IMR-90 (cell line): ENCODE measurements around the gene HDAC2. TPM values are rescaled to one million over a fixed set of nuclear protein-coding genes. Genes with fewer than 3 reads are reported as not detected.
A peak's percentile ranks its signal among the peaks of the same experiment; 100 is the strongest.

Experiments used
- ATAC-seq: fragments of 200-7000 bp; cut with Tn5 transposase; 2 replicates; pipeline ENCODE4 v1.9.1; 2020; ENCODE audit warnings: low read depth, mild to moderate bottlenecking, moderate library complexity
- BruUV-seq: library from RNA; stranded (reverse); fragments of 400-500 nt; replicated peaks from 2 replicates; lab custom pipeline; 2021; lab: Mats Ljungman, UMichigan
- CTCF ChIA-PET: fragments of 300-600 bp; formaldehyde crosslinking; extraction: SDS; loops from one replicate; lab custom pipeline; 2021; ENCODE audit warnings: antibody characterized with exemption; lab: Yijun Ruan, JAX
- POLR2A ChIA-PET: fragments of 300-600 bp; sonication (Branson Sonifier 250); formaldehyde crosslinking; loops from one replicate; lab custom pipeline; 2022; ENCODE audit warnings: antibody characterized with exemption; ENCODE audit not compliant: unreplicated experiment; lab: Charles Lee
- DNase-seq: peaks from one replicate; pipeline ENCODE4 v3.0.0; 2013
- H2AFZ ChIP-seq: replicated peaks from 2 replicates; pipeline ENCODE3; 2013; ENCODE audit warnings: low read length, mild to moderate bottlenecking; ENCODE audit not compliant: poor library complexity
- H2AK5ac ChIP-seq: 2 replicates; pipeline ENCODE4 v1.6.1; 2013; ENCODE audit warnings: low read depth, low read length, inconsistent platforms
- H2AK9ac ChIP-seq: replicated peaks from 2 replicates; pipeline ENCODE3; 2013; ENCODE audit warnings: mild to moderate bottlenecking, low read depth, low read length, moderate library complexity; ENCODE audit not compliant: poor library complexity
- H2BK120ac ChIP-seq: 2 replicates; pipeline ENCODE4 v1.6.1; 2013; ENCODE audit warnings: low read depth, low read length, inconsistent platforms
- H2BK15ac ChIP-seq: 3 replicates; pipeline ENCODE4 v1.6.1; 2013; ENCODE audit warnings: low read depth, low read length, inconsistent platforms
- H2BK20ac ChIP-seq: 2 replicates; pipeline ENCODE4 v1.6.1; 2013; ENCODE audit warnings: low read depth, mild to moderate bottlenecking, inconsistent platforms, low read length, moderate library complexity
- H2BK5ac ChIP-seq: 2 replicates; pipeline ENCODE4 v1.6.1; 2013; ENCODE audit warnings: mild to moderate bottlenecking, low read depth, low read length, inconsistent platforms; ENCODE audit not compliant: poor library complexity, severe bottlenecking
- H3K14ac ChIP-seq: replicated peaks from 2 replicates; pipeline ENCODE4 v1.6.1; 2013; ENCODE audit warnings: low read depth, low read length, inconsistent platforms
- H3K18ac ChIP-seq: 2 replicates; pipeline ENCODE4 v1.6.1; 2013; ENCODE audit warnings: low read depth, low read length, control low read depth
- H3K23ac ChIP-seq: 2 replicates; pipeline ENCODE4 v1.6.1; 2013; ENCODE audit warnings: low read depth, low read length, inconsistent platforms
- H3K27ac ChIP-seq: 2 replicates; pipeline ENCODE4 v1.5.1; 2013; ENCODE audit warnings: mild to moderate bottlenecking, control low read depth, low read length; ENCODE audit not compliant: insufficient read depth
- H3K27me3 ChIP-seq: 2 replicates; pipeline ENCODE4 v1.6.1; 2013; ENCODE audit warnings: low read length; ENCODE audit not compliant: control insufficient read depth, insufficient read depth
- H3K36me3 ChIP-seq: 2 replicates; pipeline ENCODE4 v1.6.1; 2013; ENCODE audit warnings: low read length, mixed read lengths; ENCODE audit not compliant: control insufficient read depth, insufficient read depth
- H3K4ac ChIP-seq: 2 replicates; pipeline ENCODE4 v1.6.1; 2013; ENCODE audit warnings: low read depth, low read length, inconsistent platforms
- H3K4me1 ChIP-seq: 2 replicates; pipeline ENCODE4 v1.6.1; 2013; ENCODE audit warnings: low read length, mixed read lengths; ENCODE audit not compliant: control insufficient read depth, insufficient read depth
- H3K4me2 ChIP-seq: 2 replicates; pipeline ENCODE4 v1.6.1; 2013; ENCODE audit warnings: low read depth, mild to moderate bottlenecking, control low read depth, low read length, moderate library complexity
- H3K4me3 ChIP-seq: 2 replicates; pipeline ENCODE4 v1.5.1; 2013; ENCODE audit warnings: low read depth, mild to moderate bottlenecking, control low read depth, low read length, moderate library complexity; ENCODE audit not compliant: insufficient read depth
- H3K56ac ChIP-seq: 2 replicates; pipeline ENCODE4 v1.6.1; 2013; ENCODE audit warnings: low read length, inconsistent platforms; ENCODE audit not compliant: insufficient read depth; ENCODE audit errors: extremely low read depth
- H3K79me1 ChIP-seq, 2 experiments: 2 replicates each; pipeline ENCODE4 v1.6.1; 2013; ENCODE audit warnings: low read length in 2 of 2, inconsistent platforms in 1 of 2, low read depth in 1 of 2
- H3K9ac ChIP-seq: 2 replicates; pipeline ENCODE4 v1.6.1; 2013; ENCODE audit warnings: low read depth, low read length, control low read depth
- H3K9me1 ChIP-seq: 2 replicates; pipeline ENCODE4 v1.6.1; 2013; ENCODE audit warnings: low read length, inconsistent platforms; ENCODE audit not compliant: insufficient read depth
- H3K9me3 ChIP-seq: 2 replicates; pipeline ENCODE4 v1.6.1; 2013; ENCODE audit warnings: low read length; ENCODE audit not compliant: control insufficient read depth, insufficient read depth
- H4K20me1 ChIP-seq: 2 replicates; pipeline ENCODE4 v1.6.1; 2013; ENCODE audit warnings: low read length, inconsistent platforms; ENCODE audit not compliant: insufficient read depth
- H4K5ac ChIP-seq: 2 replicates; pipeline ENCODE4 v1.6.1; 2013; ENCODE audit warnings: mild to moderate bottlenecking, low read depth, low read length, control low read depth
- H4K8ac ChIP-seq, 2 experiments: 2 replicates each; pipeline ENCODE4 v1.6.1; 2013; ENCODE audit warnings: low read depth in 2 of 2, low read length in 2 of 2, control low read depth in 1 of 2, inconsistent platforms in 1 of 2
- H4K91ac ChIP-seq: 2 replicates; pipeline ENCODE4 v1.6.1; 2013; ENCODE audit warnings: low read depth, low read length, inconsistent platforms; ENCODE audit not compliant: insufficient read depth
- BHLHE40 ChIP-seq: fragments of 150-350 bp; IDR thresholded peaks from 2 replicates; pipeline ENCODE4 v1.6.1; 2016; ENCODE audit warnings: mild to moderate bottlenecking, low read depth, low read length
- CEBPB ChIP-seq: IDR thresholded peaks from 2 replicates; pipeline ENCODE4 v1.6.1; 2012; ENCODE audit warnings: low read depth, low read length, improper control_type of control experiment
- CHD1 ChIP-seq: IDR thresholded peaks from 2 replicates; pipeline ENCODE4 v1.6.1; 2012; ENCODE audit warnings: low read depth, low read length, improper control_type of control experiment
- FOS ChIP-seq: fragments of 150-350 bp; IDR thresholded peaks from 2 replicates; pipeline ENCODE4 v1.6.1; 2016; ENCODE audit warnings: low read depth, low read length
- MAFK ChIP-seq: IDR thresholded peaks from 2 replicates; pipeline ENCODE4 v1.6.1; 2012; ENCODE audit warnings: low read depth, low read length, improper control_type of control experiment
- MAZ ChIP-seq: IDR thresholded peaks from 2 replicates; pipeline ENCODE4 v1.6.1; 2012; ENCODE audit warnings: low read depth, mild to moderate bottlenecking, low read length, improper control_type of control experiment, moderate library complexity, borderline replicate concordance
- MXI1 ChIP-seq: IDR thresholded peaks from 2 replicates; pipeline ENCODE4 v1.6.1; 2012; ENCODE audit warnings: low read depth, mild to moderate bottlenecking, low read length, moderate library complexity, borderline replicate concordance
- NFE2L2 ChIP-seq: fragments of 150-350 bp; IDR thresholded peaks from 2 replicates; pipeline ENCODE4 v1.6.1; 2016; ENCODE audit warnings: low read depth, mild to moderate bottlenecking, low read length
- POLR2A ChIP-seq: IDR thresholded peaks from 2 replicates; pipeline ENCODE4 v1.6.1; 2012; ENCODE audit warnings: mild to moderate bottlenecking, low read depth, low read length
- RAD21 ChIP-seq: IDR thresholded peaks from 2 replicates; pipeline ENCODE4 v1.6.1; 2012; ENCODE audit warnings: low read length, improper control_type of control experiment
- RCOR1 ChIP-seq: IDR thresholded peaks from 2 replicates; pipeline ENCODE4 v1.6.1; 2012; ENCODE audit warnings: mild to moderate bottlenecking, low read length, improper control_type of control experiment; ENCODE audit not compliant: insufficient replicate concordance
- WGBS, 2 experiments: methylation state at CpG; one replicate each; pipeline versions ENCODE4 v1.1.5 to v1.1.7; 2013; ENCODE audit warnings: missing lambda C conversion rate in 2 of 2; ENCODE audit not compliant: insufficient read length in 1 of 2; ENCODE audit errors: extremely low coverage in 2 of 2; 5-methylcytosine and 5-hydroxymethylcytosine counted together
- dilution Hi-C: fragments of 300-500 bp; cut with HindIII; formaldehyde crosslinking; loops from one replicate; pipeline ENCODE4 v1.14.3; 2018; ENCODE audit warnings: low sequenced_read_pairs; ENCODE audit not compliant: unreplicated experiment
- in situ Hi-C: fragments of 300-500 bp; cut with MboI; formaldehyde crosslinking; loops from 3 replicates; pipeline ENCODE4 v1.14.3; 2019; ENCODE audit warnings: low sequenced_read_pairs, inconsistent platforms, mixed read lengths
- intact Hi-C: fragments of 100-400 bp; cut with micrococcal nuclease; formaldehyde crosslinking; loops from 2 replicates; pipeline ENCODE4 v1.10.0; 2022
- polyA plus RNA-seq, 3 experiments: library from polyadenylated mRNA; depleted of rRNA; stranded (reverse); fragments of >200 nt; gene quantifications; 2 replicates each; pipeline ENCODE4 v1.2.3, GENCODE V29; 2012; ENCODE audit warnings: low replicate concordance in 1 of 3
- total RNA-seq: library from RNA; depleted of rRNA; stranded (reverse); fragments of >200 nt; gene quantifications from 2 replicates; pipeline ENCODE4 v1.2.3, GENCODE V29; 2012
- TF ChIP-seq, protein P1 (sequence below): fragments of 150-350 bp; IDR thresholded peaks from 2 replicates; pipeline ENCODE4 v1.6.1; 2017; ENCODE audit warnings: mild to moderate bottlenecking, antibody characterized with exemption, low read length, low read depth
- TF ChIP-seq, protein P2 (sequence below): fragments of 150-350 bp; IDR thresholded peaks from 2 replicates; pipeline ENCODE4 v1.6.1; 2016; ENCODE audit warnings: low read depth, mild to moderate bottlenecking, low read length, moderate library complexity, borderline replicate concordance
- TF ChIP-seq, protein P3 (sequence below): conservative IDR thresholded peaks from 2 replicates; pipeline ENCODE4 v1.5.1; 2012; ENCODE audit warnings: mild to moderate bottlenecking, low read depth, low read length, improper control_type of control experiment

Gene HDAC2
- total and polyA plus RNA-seq, 2 of the 4 experiments (the other 2 are of a cell fraction) = 72.6 to 122 TPM

GRCh38 chr6:113995634-113996033 is 24.7 kb upstream of the HDAC2 start:
- no peak overlapping the region for H2AK9ac ChIP-seq
- H4K91ac ChIP-seq = peak overlapping the region; percentile 4; the same call in 1 of the 2 replicates
- H2BK120ac ChIP-seq = peak overlapping the region; percentile 93
- peak overlapping the region; percentile 9; the same call in 1 of the 2 replicates for H4K5ac ChIP-seq
- dilution Hi-C loops (no loop called here), in situ Hi-C loops (loop anchor here (5.0 to 25.0 kb wide), 2 partner anchors 112 to 292 kb away; no protein-coding TSS in a partner anchor), intact Hi-C loops (loop anchor here (1.0 to 10.0 kb wide), 4 partner anchors 113 to 1899 kb away; partner anchors contain the start of gene HS3ST5)
- BruUV-seq = no TSS peak
- no peak overlapping the region; the same call in 1 of the 2 replicates for H3K14ac ChIP-seq
- peak overlapping the region; percentile 11; the same call in 1 of the 2 replicates for H3K23ac ChIP-seq
- H4K8ac ChIP-seq = peak overlapping the region in 1 of 2 experiments; percentile 65; a peak in 2 of 4 replicates
- H2AK5ac ChIP-seq = 0 out of 2 replicates have a peak overlapping the region, but pooled peaks have one; percentile 5
- H3K79me1 ChIP-seq = peaks cover 5 to 18% of the 10 kb centered on the region in 2 experiments
- H3K4me2 ChIP-seq = peak overlapping the region; percentile 35; the same call in 1 of the 2 replicates
- POLR2A ChIA-PET = interaction anchor here (0.5 to 1.0 kb wide), 2 partner anchors 183 to 224 kb away, joined by 5 to 7 read pairs; no protein-coding TSS in a partner anchor
- DNase-seq (peak; percentile 98), ATAC-seq (peak; percentile 78)
- no peak overlapping the region for H3K56ac ChIP-seq
- H4K20me1 ChIP-seq = no peaks in the 10 kb centered on the region
- H3K18ac ChIP-seq = peak overlapping the region; percentile 45; the same call in 1 of the 2 replicates
- H2AFZ ChIP-seq = peak overlapping the region; percentile 76
- H3K4ac ChIP-seq = peak overlapping the region; percentile 61
- CTCF ChIA-PET = interaction anchor here (0.6 to 4.9 kb wide), 17 partner anchors 11 to 702 kb away, joined by 3 to 78 read pairs (median 5); partner anchors contain the start of gene HS3ST5
- H3K27ac ChIP-seq = peak overlapping the region; percentile 7; the same call in 1 of the 2 replicates
- H3K4me1 ChIP-seq = peaks cover 11% of the 10 kb centered on the region
- no peak overlapping the region for H3K9ac ChIP-seq
- no peaks in the 10 kb centered on the region for H3K27me3 ChIP-seq
- H3K4me3 ChIP-seq = no peak overlapping the region
- H3K36me3 ChIP-seq = no peaks in the 10 kb centered on the region
- 0% methylated on average over 1 of the region's 4 CpGs; no CpG with 5 or more reads in 1 of the 2 experiments for WGBS, 2 experiments
- H3K9me3 ChIP-seq = peaks cover 3% of the 10 kb centered on the region; the same call in 1 of the 2 replicates
- H2BK5ac ChIP-seq = peak overlapping the region; percentile 92
- peaks cover 7% of the 10 kb centered on the region; the same call in 1 of the 2 replicates for H3K9me1 ChIP-seq
- peak overlapping the region; percentile 91; the same call in 1 of the 2 replicates for H2BK20ac ChIP-seq
- H2BK15ac ChIP-seq = peak overlapping the region; percentile 5; the same call in 1 of the 3 replicates
- peak; percentile 87 for TF ChIP-seq BHLHE40
- no peak for TF ChIP-seq MAFK
- TF ChIP-seq FOS = peak; percentile 38; the same call in 1 of the 2 replicates
- no peak for TF ChIP-seq MXI1
- TF ChIP-seq, protein P1, sequence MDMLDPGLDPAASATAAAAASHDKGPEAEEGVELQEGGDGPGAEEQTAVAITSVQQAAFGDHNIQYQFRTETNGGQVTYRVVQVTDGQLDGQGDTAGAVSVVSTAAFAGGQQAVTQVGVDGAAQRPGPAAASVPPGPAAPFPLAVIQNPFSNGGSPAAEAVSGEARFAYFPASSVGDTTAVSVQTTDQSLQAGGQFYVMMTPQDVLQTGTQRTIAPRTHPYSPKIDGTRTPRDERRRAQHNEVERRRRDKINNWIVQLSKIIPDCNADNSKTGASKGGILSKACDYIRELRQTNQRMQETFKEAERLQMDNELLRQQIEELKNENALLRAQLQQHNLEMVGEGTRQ = 0 out of 2 replicates have a peak, but pooled peaks have one; percentile 6
- no peak for TF ChIP-seq POLR2A
- peak; percentile 18; the same call in 1 of the 2 replicates for TF ChIP-seq RAD21
- TF ChIP-seq MAZ = no peak
- TF ChIP-seq CHD1 = no peak
- TF ChIP-seq, protein P2, sequence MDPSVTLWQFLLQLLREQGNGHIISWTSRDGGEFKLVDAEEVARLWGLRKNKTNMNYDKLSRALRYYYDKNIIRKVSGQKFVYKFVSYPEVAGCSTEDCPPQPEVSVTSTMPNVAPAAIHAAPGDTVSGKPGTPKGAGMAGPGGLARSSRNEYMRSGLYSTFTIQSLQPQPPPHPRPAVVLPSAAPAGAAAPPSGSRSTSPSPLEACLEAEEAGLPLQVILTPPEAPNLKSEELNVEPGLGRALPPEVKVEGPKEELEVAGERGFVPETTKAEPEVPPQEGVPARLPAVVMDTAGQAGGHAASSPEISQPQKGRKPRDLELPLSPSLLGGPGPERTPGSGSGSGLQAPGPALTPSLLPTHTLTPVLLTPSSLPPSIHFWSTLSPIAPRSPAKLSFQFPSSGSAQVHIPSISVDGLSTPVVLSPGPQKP = no peak
- 0 out of 2 replicates have a peak, but pooled peaks have one; percentile 43 for TF ChIP-seq CEBPB
- no peak for TF ChIP-seq NFE2L2
- TF ChIP-seq RCOR1 = peak; percentile 91
- TF ChIP-seq, protein P3, sequence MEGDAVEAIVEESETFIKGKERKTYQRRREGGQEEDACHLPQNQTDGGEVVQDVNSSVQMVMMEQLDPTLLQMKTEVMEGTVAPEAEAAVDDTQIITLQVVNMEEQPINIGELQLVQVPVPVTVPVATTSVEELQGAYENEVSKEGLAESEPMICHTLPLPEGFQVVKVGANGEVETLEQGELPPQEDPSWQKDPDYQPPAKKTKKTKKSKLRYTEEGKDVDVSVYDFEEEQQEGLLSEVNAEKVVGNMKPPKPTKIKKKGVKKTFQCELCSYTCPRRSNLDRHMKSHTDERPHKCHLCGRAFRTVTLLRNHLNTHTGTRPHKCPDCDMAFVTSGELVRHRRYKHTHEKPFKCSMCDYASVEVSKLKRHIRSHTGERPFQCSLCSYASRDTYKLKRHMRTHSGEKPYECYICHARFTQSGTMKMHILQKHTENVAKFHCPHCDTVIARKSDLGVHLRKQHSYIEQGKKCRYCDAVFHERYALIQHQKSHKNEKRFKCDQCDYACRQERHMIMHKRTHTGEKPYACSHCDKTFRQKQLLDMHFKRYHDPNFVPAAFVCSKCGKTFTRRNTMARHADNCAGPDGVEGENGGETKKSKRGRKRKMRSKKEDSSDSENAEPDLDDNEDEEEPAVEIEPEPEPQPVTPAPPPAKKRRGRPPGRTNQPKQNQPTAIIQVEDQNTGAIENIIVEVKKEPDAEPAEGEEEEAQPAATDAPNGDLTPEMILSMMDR = no peak
